ENCODE data around the gene GDAP1L1. TPM values are rescaled to one million over a fixed set of nuclear protein-coding genes. Genes with fewer than 3 reads are reported as not detected.

Gene GDAP1L1
- total and polyA plus RNA-seq, 8 donors, result 0.25 to 1.5 (median 0.61) TPM; not detected in 3

- no peak for DNase-seq
- Histone ChIP-seq H3K4me3 (no peak overlapping the region), H3K27me3 (no peaks in the 10 kb centered on the region), H3K36me3 (no peaks in the 10 kb centered on the region), H3K27ac (no peak overlapping the region), H3K4me1 (no peaks in the 10 kb centered on the region), H3K9me3 (no peaks in the 10 kb centered on the region)
- WGBS, 5 donors, result 82 to 91% (median 89%) methylated on average over 15 to 28 of the region's 28 CpGs
- TF ChIP-seq EP300 (IDR thresholded peaks at IDR 0.05) (no peak), POLR2AphosphoS5 (IDR thresholded peaks at IDR 0.05) (no peak), POLR2A (IDR thresholded peaks at IDR 0.05) (no peak), CTCF (IDR thresholded peaks at IDR 0.05) (no peak)
- intact Hi-C loops (cut with DNase I; ENCODE audit: low total_unique reads), result no loop called here
These were observed 11.2 kb downstream of the GDAP1L1 start for GRCh38 chr20:44258226-44258890.

- no peak overlapping the region for H3K27ac ChIP-seq
- DNase-seq, result no peak
- intact Hi-C loops (cut with DNase I; ENCODE audit: low total_unique reads), result no loop called here
- no peaks in the 10 kb centered on the region for H3K9me3 ChIP-seq
- H3K4me3 ChIP-seq, result no peak overlapping the region
- H3K27me3 ChIP-seq, result no peaks in the 10 kb centered on the region
- 58 to 73% (median 62%) methylated on average over 5 of the region's 5 CpGs for WGBS, 5 donors
- no peak for TF ChIP-seq CTCF (IDR thresholded peaks at IDR 0.05)
- no peak for TF ChIP-seq POLR2AphosphoS5 (IDR thresholded peaks at IDR 0.05)
- no peak for TF ChIP-seq EP300 (IDR thresholded peaks at IDR 0.05)
- TF ChIP-seq POLR2A (IDR thresholded peaks at IDR 0.05), result no peak
- H3K36me3 ChIP-seq, result no peaks in the 10 kb centered on the region
- no peaks in the 10 kb centered on the region for H3K4me1 ChIP-seq
These were observed 17.2 kb downstream of the GDAP1L1 start for GRCh38 chr20:44264287-44264686.

- 71 to 92% (median 90%) methylated on average over 5 of the region's 5 CpGs for WGBS, 5 donors
- Histone ChIP-seq H3K27ac (no peak overlapping the region), H3K4me1 (no peaks in the 10 kb centered on the region), H3K27me3 (no peaks in the 10 kb centered on the region), H3K9me3 (no peaks in the 10 kb centered on the region), H3K36me3 (peaks cover 0 to 20% (median 3%) of the 10 kb centered on the region in 4 donors), H3K4me3 (no peak overlapping the region)
- no peak for DNase-seq
- intact Hi-C loops (cut with DNase I; ENCODE audit: low total_unique reads), result no loop called here
- TF ChIP-seq POLR2AphosphoS5 (IDR thresholded peaks at IDR 0.05) (no peak), POLR2A (IDR thresholded peaks at IDR 0.05) (no peak), CTCF (IDR thresholded peaks at IDR 0.05) (no peak), EP300 (IDR thresholded peaks at IDR 0.05) (no peak)
These were observed 21.7 kb downstream of the GDAP1L1 start for GRCh38 chr20:44268802-44269201.

- 56 to 68% (median 66%) methylated on average over 14 of the region's 14 CpGs for WGBS, 5 donors
These were observed 25.0 kb downstream of the GDAP1L1 start for GRCh38 chr20:44271915-44272663.

More at GRCh38 chr20:44271915-44272663, 25.0 kb downstream of the GDAP1L1 start:
- H3K27ac ChIP-seq, result no peak overlapping the region
- no peak overlapping the region for H3K4me3 ChIP-seq
- H3K27me3 ChIP-seq, result no peaks in the 10 kb centered on the region
- H3K36me3 ChIP-seq, result peaks cover 0 to 20% (median 3%) of the 10 kb centered on the region in 4 donors
- no peak for TF ChIP-seq POLR2A (IDR thresholded peaks at IDR 0.05)
- no peak for TF ChIP-seq POLR2AphosphoS5 (IDR thresholded peaks at IDR 0.05)
- no peak for TF ChIP-seq EP300 (IDR thresholded peaks at IDR 0.05)
- no peak for TF ChIP-seq CTCF (IDR thresholded peaks at IDR 0.05)
- no peak for DNase-seq
- no peaks in the 10 kb centered on the region for H3K4me1 ChIP-seq
- H3K9me3 ChIP-seq, result no peaks in the 10 kb centered on the region
- intact Hi-C loops (cut with DNase I; ENCODE audit: low total_unique reads), result no loop called here

All from stomach (tissue), 9 donors.